ENCODE measurements around the gene SETD4. TPM values are rescaled to one million over a fixed set of nuclear protein-coding genes. Genes with fewer than 3 reads are reported as not detected.

Gene SETD4
- total and polyA plus RNA-seq, 2 donors (not counting 3 experiments of a cell fraction or from before 2014, with no cell fraction given), result 13.0 to 25.1 TPM

DNA sequence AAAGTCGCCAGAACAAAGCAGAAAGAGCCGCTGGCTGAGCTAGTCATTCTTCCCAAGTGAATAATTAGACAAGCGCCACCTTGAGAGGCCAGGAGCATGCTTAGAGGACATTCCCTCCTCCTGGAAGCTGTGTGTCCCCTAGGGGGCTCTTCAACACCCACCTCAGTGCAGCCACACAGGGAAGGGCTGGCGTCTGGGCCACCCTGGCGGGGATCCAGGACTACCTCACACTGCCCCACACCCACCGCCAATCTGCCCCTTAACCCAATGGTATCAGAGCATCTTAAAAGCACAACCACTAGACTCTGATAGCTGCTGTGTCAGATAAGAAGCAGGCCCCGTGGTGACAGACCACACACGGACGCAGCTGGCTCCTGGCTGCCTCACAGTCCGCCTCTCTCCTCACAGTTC, 24.9 kb downstream of the SETD4 start:
- intact Hi-C loops (cut with micrococcal nuclease), result no loop called here
- dilution Hi-C loops (cut with MboI; ENCODE audit: extremely low pct_ligation_motif_present, low sequenced_read_pairs), result no loop called here
- Histone ChIP-seq H4K20me1 (replicated peaks; ENCODE audit: control insufficient read depth, extremely low read depth, insufficient read depth, low read length) (no peaks in the 10 kb centered on the region), H3K27ac (ENCODE audit: insufficient read depth, low read depth, low read length) (no peak overlapping the region), H3K4me3 (replicated peaks in 1 of 3; ENCODE audit: insufficient read depth in 1 of 3, low read depth in 1 of 3, low read length in 3 of 3) (no peak overlapping the region), H3K9me1 (replicated peaks; ENCODE audit: control insufficient read depth, extremely low read depth, insufficient read depth, low read length) (no peaks in the 10 kb centered on the region), H3K4me2 (ENCODE audit: insufficient read depth, low read length) (no peak overlapping the region), H3K79me2 (ENCODE audit: control insufficient read depth, insufficient read depth, low read length) (no peaks in the 10 kb centered on the region), H3K36me3 (ENCODE audit: control insufficient read depth in 2 of 2, extremely low read depth in 1 of 2, insufficient read depth in 2 of 2, low read length in 2 of 2) (peaks cover 0 to 20% of the 10 kb centered on the region in 2 experiments), H3K9me3 (replicated peaks; ENCODE audit: control insufficient read depth, insufficient read depth, low read length) (no peaks in the 10 kb centered on the region), H3K27me3 (ENCODE audit: control insufficient read depth in 2 of 2, insufficient read depth in 2 of 2, low read length in 2 of 2) (peaks cover 0 to 2% of the 10 kb centered on the region in 2 experiments), H3K4me1 (ENCODE audit: control insufficient read depth, extremely low read depth, insufficient read depth, low read length) (no peaks in the 10 kb centered on the region), H2AFZ (ENCODE audit: low read depth, low read length) (no peak overlapping the region), H3K9ac (replicated peaks; ENCODE audit: extremely low read depth, insufficient read depth, low read length) (no peak overlapping the region)
- ChIA-PET CTCF (interaction anchor here (1.6 kb wide), 1 partner anchor 69 kb away, joined by 3 read pairs; no protein-coding TSS in a partner anchor), POLR2A (no interaction called here)
- TF ChIP-seq, protein P1, sequence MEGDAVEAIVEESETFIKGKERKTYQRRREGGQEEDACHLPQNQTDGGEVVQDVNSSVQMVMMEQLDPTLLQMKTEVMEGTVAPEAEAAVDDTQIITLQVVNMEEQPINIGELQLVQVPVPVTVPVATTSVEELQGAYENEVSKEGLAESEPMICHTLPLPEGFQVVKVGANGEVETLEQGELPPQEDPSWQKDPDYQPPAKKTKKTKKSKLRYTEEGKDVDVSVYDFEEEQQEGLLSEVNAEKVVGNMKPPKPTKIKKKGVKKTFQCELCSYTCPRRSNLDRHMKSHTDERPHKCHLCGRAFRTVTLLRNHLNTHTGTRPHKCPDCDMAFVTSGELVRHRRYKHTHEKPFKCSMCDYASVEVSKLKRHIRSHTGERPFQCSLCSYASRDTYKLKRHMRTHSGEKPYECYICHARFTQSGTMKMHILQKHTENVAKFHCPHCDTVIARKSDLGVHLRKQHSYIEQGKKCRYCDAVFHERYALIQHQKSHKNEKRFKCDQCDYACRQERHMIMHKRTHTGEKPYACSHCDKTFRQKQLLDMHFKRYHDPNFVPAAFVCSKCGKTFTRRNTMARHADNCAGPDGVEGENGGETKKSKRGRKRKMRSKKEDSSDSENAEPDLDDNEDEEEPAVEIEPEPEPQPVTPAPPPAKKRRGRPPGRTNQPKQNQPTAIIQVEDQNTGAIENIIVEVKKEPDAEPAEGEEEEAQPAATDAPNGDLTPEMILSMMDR (IDR thresholded peaks at IDR 0.05; ENCODE audit: extremely low read depth in 1 of 2, insufficient read depth in 1 of 2, low read depth in 1 of 2, low read length in 2 of 2), result no peak
- TF ChIP-seq POLR2AphosphoS5 (IDR thresholded peaks at IDR 0.05; ENCODE audit: insufficient read depth, low read depth, low read length) (no peak), MYC (IDR thresholded peaks at IDR 0.05; ENCODE audit: low read depth, low read length) (no peak), GATA2 (IDR thresholded peaks at IDR 0.05; ENCODE audit: insufficient read depth, insufficient read length, low read depth, low read length) (no peak), EZH2 (IDR thresholded peaks at IDR 0.05; ENCODE audit: borderline replicate concordance, low read depth, low read length, severe bottlenecking) (no peak)
- DNase-seq (ENCODE audit: low read depth, low spot score) (no peak), FAIRE-seq (no peak)
- BruUV-seq (replicated peaks), result no TSS peak

Measured in endothelial cell of umbilical vein (primary cell).